K562 (cell line): ENCODE results near the gene SLC22A4.

ENCODE experiments used
- EZH2 ChIP-seq: IDR thresholded peaks from 2 replicates; pipeline ENCODE4 v1.6.1; 2012; ENCODE audit warnings: low read depth, mild to moderate bottlenecking, inconsistent platforms, low read length, borderline replicate concordance
- FOXJ3 ChIP-seq: sonication (generic); formaldehyde crosslinking; IDR thresholded peaks from 2 replicates; pipeline ENCODE4 v1.4.0; 2020; ENCODE audit warnings: mild to moderate bottlenecking, missing genetic modification reagents
- KDM2B ChIP-seq: fragments of 250-450 bp; sonication (Bioruptor Pico); IDR thresholded peaks from 2 replicates; pipeline ENCODE4 v1.8.0; 2021; ENCODE audit warnings: mild to moderate bottlenecking, moderate library complexity
- TARDBP ChIP-seq: fragments of 450-650 bp; IDR thresholded peaks from 2 replicates; pipeline ENCODE4 v1.6.1; 2016
- TFAM ChIP-seq: fragments of 250-450 bp; sonication (Bioruptor Pico); conservative IDR thresholded peaks from 2 replicates; pipeline ENCODE4 v1.5.0; 2021; ENCODE audit warnings: mild to moderate bottlenecking, moderate library complexity
- USF1 ChIP-seq: sonication (generic); formaldehyde crosslinking; IDR thresholded peaks from 2 replicates; pipeline ENCODE4 v1.9.0; 2022; ENCODE audit warnings: mild to moderate bottlenecking, missing genetic modification reagents
- ZNF121 ChIP-seq: sonication (generic); formaldehyde crosslinking; conservative IDR thresholded peaks from 2 replicates; pipeline ENCODE4 v1.8.0; 2022; ENCODE audit warnings: missing genetic modification reagents
- ZNF318 ChIP-seq, 2 experiments: fragments of 450-650 bp; IDR thresholded peaks; 2 replicates each; pipeline ENCODE4 v1.6.1; 2016; ENCODE audit warnings: mild to moderate bottlenecking in 2 of 2, borderline replicate concordance in 1 of 2, low read depth in 1 of 2, moderate library complexity in 1 of 2
- ZNF740 ChIP-seq, 3 experiments: fragments of 200-800 bp in 1 of 3; sonication (Bioruptor generic) in 1 of 3; sonication (generic) in 1 of 3; formaldehyde crosslinking in 1 of 3; IDR thresholded peaks; 2 replicates each; pipeline versions ENCODE4 v1.6.1 to v1.8.0; 2016 to 2022; ENCODE audit warnings: mild to moderate bottlenecking in 2 of 3, missing compliant biosample characterization in 2 of 3, missing genetic modification characterization in 2 of 3, missing genetic modification reagents in 1 of 3

- TF ChIP-seq EZH2 = no peak
- no peak for TF ChIP-seq USF1 (CRISPR knock-in tag)
- TF ChIP-seq ZNF740 (CRISPR knock-in tag; IDR thresholded peaks at IDR 0.05) = no peak
- TF ChIP-seq ZNF740 (tag; IDR thresholded peaks at IDR 0.05) = no peak
- no peak for TF ChIP-seq TARDBP
- TF ChIP-seq FOXJ3 = no peak
- TF ChIP-seq TFAM = no peak
- TF ChIP-seq ZNF121 = no peak
- TF ChIP-seq KDM2B (CRISPR knock-in tag) = no peak
- TF ChIP-seq ZNF318 (IDR thresholded peaks at IDR 0.05; ENCODE audit: borderline replicate concordance in 1 of 2, low read depth in 1 of 2) = no peak
Observed at GRCh38 chr5:132388244-132389050, 94.3 kb downstream of the SLC22A4 start.
